Endothelial cell of umbilical vein (primary cell): ENCODE data around the gene MOB3B. TPM values are rescaled to one million over a fixed set of nuclear protein-coding genes. Genes with fewer than 3 reads are reported as not detected.

Source experiments
- BruUV-seq: library from RNA; stranded (reverse); fragments of 400-500 nt; replicated peaks from 2 replicates; lab custom pipeline; 2021; lab: Mats Ljungman, UMichigan
- CTCF ChIA-PET: fragments of 300-600, 350-600 bp; sonication (Branson Sonifier 250); formaldehyde crosslinking; loops from one replicate; lab custom pipeline; 2021; ENCODE audit warnings: antibody characterized with exemption, inconsistent platforms; lab: Charles Lee
- POLR2A ChIA-PET: fragments of 300-600, 350-600 bp; sonication (Branson Sonifier 250); formaldehyde crosslinking; loops from one replicate; lab custom pipeline; 2021; ENCODE audit warnings: antibody characterized with exemption, inconsistent platforms; lab: Charles Lee
- DNase-seq: peaks from one replicate; pipeline ENCODE4 v3.0.0-alpha.2; 2011; ENCODE audit warnings: low read depth, low spot score
- FAIRE-seq: peaks from 2 replicates; lab custom pipeline; 2011; peaks lifted over from hg19 to GRCh38; lab: Jason Lieb, UNC
- H2AFZ ChIP-seq: 2 replicates; pipeline ENCODE4 v1.6.0; 2012; ENCODE audit warnings: low read depth, low read length, control low read depth, inconsistent platforms
- H3K27ac ChIP-seq: 2 replicates; pipeline ENCODE4 v1.5.1; 2011; ENCODE audit warnings: low read depth, mild to moderate bottlenecking, control low read depth, low read length, moderate library complexity; ENCODE audit not compliant: insufficient read depth
- H3K27me3 ChIP-seq, 2 experiments: 2 replicates each; pipeline versions ENCODE4 v1.6.0 to v1.6.1; 2011; ENCODE audit warnings: low read length in 2 of 2, mixed read lengths in 1 of 2; ENCODE audit not compliant: control insufficient read depth in 2 of 2, insufficient read depth in 2 of 2
- H3K36me3 ChIP-seq, 2 experiments: 2 replicates in 1 of 2; 3 replicates in 1 of 2; pipeline ENCODE4 v1.5.1; 2011; ENCODE audit warnings: low read length in 2 of 2, mild to moderate bottlenecking in 1 of 2, moderate library complexity in 1 of 2; ENCODE audit not compliant: control insufficient read depth in 2 of 2, insufficient read depth in 2 of 2; ENCODE audit errors: extremely low read depth in 1 of 2
- H3K4me1 ChIP-seq: 3 replicates; pipeline ENCODE4 v1.5.1; 2011; ENCODE audit warnings: mild to moderate bottlenecking, low read length; ENCODE audit not compliant: control insufficient read depth, insufficient read depth; ENCODE audit errors: extremely low read depth
- H3K4me2 ChIP-seq: 2 replicates; pipeline ENCODE4 v1.6.1; 2011; ENCODE audit warnings: low read length, control low read depth, mixed read lengths; ENCODE audit not compliant: insufficient read depth
- H3K4me3 ChIP-seq, 3 experiments: fragments of 200-600 bp in 1 of 3; sonication (generic), shearing (Covaris generic) in 1 of 3; replicated peaks in 1 of 3; 2 replicates each; pipeline ENCODE4 v1.5.1; 2011 to 2016; ENCODE audit warnings: control low read depth in 3 of 3, low read length in 3 of 3, mild to moderate bottlenecking in 2 of 3, inconsistent platforms in 1 of 3, low read depth in 1 of 3, moderate library complexity in 1 of 3; ENCODE audit not compliant: insufficient read depth in 1 of 3
- H3K79me2 ChIP-seq: 2 replicates; pipeline ENCODE4 v1.6.0; 2012; ENCODE audit warnings: low read length, inconsistent platforms; ENCODE audit not compliant: control insufficient read depth, insufficient read depth
- H3K9ac ChIP-seq: replicated peaks from 2 replicates; pipeline ENCODE3; 2011; ENCODE audit warnings: low read length, control low read depth; ENCODE audit not compliant: insufficient read depth; ENCODE audit errors: extremely low read depth
- H3K9me1 ChIP-seq: replicated peaks from 3 replicates; pipeline ENCODE4 v1.6.0; 2011; ENCODE audit warnings: mild to moderate bottlenecking, low read length; ENCODE audit not compliant: control insufficient read depth, insufficient read depth; ENCODE audit errors: extremely low read depth
- H3K9me3 ChIP-seq: replicated peaks from 2 replicates; pipeline ENCODE4 v1.5.1; 2012; ENCODE audit warnings: low read length, inconsistent platforms; ENCODE audit not compliant: control insufficient read depth, insufficient read depth
- H4K20me1 ChIP-seq: replicated peaks from 2 replicates; pipeline ENCODE3; 2011; ENCODE audit warnings: mild to moderate bottlenecking, low read length; ENCODE audit not compliant: control insufficient read depth, insufficient read depth; ENCODE audit errors: extremely low read depth
- CTCF ChIP-seq, 2 donors: IDR thresholded peaks; 1 replicate in 1 of 2; 2 replicates in 1 of 2; pipeline ENCODE4 v1.5.1; 2011; ENCODE audit warnings: low read length in 2 of 2, mild to moderate bottlenecking in 2 of 2, moderate library complexity in 2 of 2, control low read depth in 1 of 2, inconsistent platforms in 1 of 2, low read depth in 1 of 2; ENCODE audit not compliant: insufficient read depth in 1 of 2; ENCODE audit errors: extremely low read depth in 1 of 2
- EZH2 ChIP-seq: IDR thresholded peaks from 2 replicates; pipeline ENCODE4 v1.6.1; 2012; ENCODE audit warnings: borderline replicate concordance, low read depth, mild to moderate bottlenecking, moderate library complexity, low read length, inconsistent platforms; ENCODE audit not compliant: severe bottlenecking
- FOS ChIP-seq: IDR thresholded peaks from 2 replicates; pipeline ENCODE4 v1.6.1; 2011; ENCODE audit warnings: mild to moderate bottlenecking, low read length, moderate library complexity, borderline replicate concordance; ENCODE audit not compliant: insufficient read depth
- JUN ChIP-seq: IDR thresholded peaks from 2 replicates; pipeline ENCODE4 v1.6.1; 2011; ENCODE audit warnings: borderline replicate concordance, low read depth; ENCODE audit not compliant: insufficient read length, insufficient read depth
- MAX ChIP-seq: IDR thresholded peaks from 2 replicates; pipeline ENCODE4 v1.6.1; 2011; ENCODE audit not compliant: insufficient read depth, insufficient read length
- MYC ChIP-seq: IDR thresholded peaks from one replicate; pipeline ENCODE4 v1.6.1; 2011; ENCODE audit warnings: mild to moderate bottlenecking, low read depth, low read length
- POLR2A ChIP-seq: IDR thresholded peaks from 2 replicates; pipeline ENCODE4 v1.6.1; 2012; ENCODE audit warnings: low read depth, mild to moderate bottlenecking, control low read depth, low read length
- POLR2AphosphoS5 ChIP-seq: IDR thresholded peaks from 2 replicates; pipeline ENCODE4 v1.6.1; 2012; ENCODE audit warnings: low read depth, mild to moderate bottlenecking, control low read depth, low read length, moderate library complexity; ENCODE audit not compliant: insufficient read depth
- dilution Hi-C: fragments of 300-500 bp; cut with MboI; formaldehyde crosslinking; loops from one replicate; pipeline ENCODE4 v1.15.0; 2019; ENCODE audit warnings: low sequenced_read_pairs; ENCODE audit not compliant: extremely low pct_ligation_motif_present
- intact Hi-C: fragments of 100-400 bp; cut with micrococcal nuclease; formaldehyde crosslinking; loops from one replicate; pipeline ENCODE4 v1.10.0; 2022
- polyA plus RNA-seq, 4 experiments: library from polyadenylated mRNA; depleted of rRNA in 3 of 4; stranded (reverse) in 3 of 4; unstranded in 1 of 4; fragments of >200 nt; gene quantifications; 2 replicates each; pipeline versions ENCODE4 v1.2.1 to v1.2.3, GENCODE V29; 2011 to 2012; ENCODE audit warnings: missing spikeins in 1 of 4
- total RNA-seq: library from RNA; stranded (reverse); gene quantifications from 2 replicates; pipeline ENCODE4 v1.2.3, GENCODE V29; 2021

The MOB3B gene
- total and polyA plus RNA-seq, 2 donors (not counting 3 experiments of a cell fraction or from before 2014, with no cell fraction given) = 0.03 TPM; not detected in 1

- FAIRE-seq = no peak
Measured at GRCh38 chr9:27429436-27429835, 100.2 kb downstream of the MOB3B start.

More at GRCh38 chr9:27429436-27429835, 100.2 kb downstream of the MOB3B start:
- no TSS peak for BruUV-seq
- no peak overlapping the region for H3K4me3 ChIP-seq
- no peaks in the 10 kb centered on the region for H3K9me3 ChIP-seq
- no peak overlapping the region for H2AFZ ChIP-seq
- H3K9me1 ChIP-seq = no peaks in the 10 kb centered on the region
- no peak overlapping the region for H3K9ac ChIP-seq
- H3K79me2 ChIP-seq = no peaks in the 10 kb centered on the region
- POLR2A ChIA-PET = no interaction called here
- DNase-seq = no peak
- TF ChIP-seq MYC (no peak), EZH2 (no peak), POLR2A (no peak), CTCF (IDR thresholded peaks at IDR 0.05; ENCODE audit: extremely low read depth in 1 of 2, insufficient read depth in 1 of 2, low read depth in 1 of 2, low read length in 2 of 2) (no peak), MAX (no peak), FOS (no peak), JUN (no peak), POLR2AphosphoS5 (no peak)
- H3K27ac ChIP-seq = no peak overlapping the region
- H3K36me3 ChIP-seq = no peaks in the 10 kb centered on the region
- H4K20me1 ChIP-seq = no peaks in the 10 kb centered on the region
- CTCF ChIA-PET = no interaction called here
- intact Hi-C loops = no loop called here
- H3K4me1 ChIP-seq = no peaks in the 10 kb centered on the region
- no peak overlapping the region for H3K4me2 ChIP-seq
- dilution Hi-C loops = no loop called here
- H3K27me3 ChIP-seq = peaks cover 2 to 4% of the 10 kb centered on the region in 2 experiments
